ENCODE results near the gene MRPL38. TPM values are rescaled to one million over a fixed set of nuclear protein-coding genes. Genes with fewer than 3 reads are reported as not detected.

The MRPL38 gene
- polyA plus RNA-seq, 3 donors = 27.8 to 44.1 (median 36.0) TPM

GRCh38 chr17:75898791-75899190 is 5.9 kb downstream of the MRPL38 start:
- Histone ChIP-seq H3K9ac (ENCODE audit: insufficient read depth, low read length, poor library complexity, severe bottlenecking) (no peak overlapping the region), H3K9me3 (replicated peaks in 1 of 2; ENCODE audit: control insufficient read depth in 1 of 2, insufficient read depth in 1 of 2, low read length in 2 of 2) (no peaks in the 10 kb centered on the region), H2AFZ (ENCODE audit: insufficient read depth, low read depth, low read length, poor library complexity, severe bottlenecking) (no peak overlapping the region), H3K27ac (ENCODE audit: low read depth in 1 of 2, low read length in 2 of 2) (no peak overlapping the region), H3K79me2 (ENCODE audit: insufficient read depth, low read length) (peaks cover 23% of the 10 kb centered on the region), H3K4me1 (ENCODE audit: control insufficient read depth in 1 of 2, insufficient read depth in 2 of 2, low read length in 2 of 2) (peaks cover 20 to 25% of the 10 kb centered on the region in 2 donors), H3K4me3 (replicated peaks in 1 of 3; ENCODE audit: low read depth in 2 of 3, low read length in 3 of 3) (no peak overlapping the region), H3K36me3 (replicated peaks in 1 of 2; ENCODE audit: control insufficient read depth in 1 of 2, insufficient read depth in 2 of 2, low read length in 2 of 2) (peaks cover 42 to 44% of the 10 kb centered on the region in 2 donors), H4K20me1 (ENCODE audit: insufficient read depth, low read length) (peaks cover 12% of the 10 kb centered on the region), H3K27me3 (ENCODE audit: control insufficient read depth in 2 of 2, insufficient read depth in 2 of 2, low read length in 2 of 2) (no peaks in the 10 kb centered on the region), H3K4me2 (replicated peaks; ENCODE audit: extremely low read depth, low read length, poor library complexity, severe bottlenecking) (no peak overlapping the region)
- peaks cover 22% of the 10 kb centered on the region for H3K4me1 Mint-ChIP-seq
- no peak overlapping the region for H3K27ac Mint-ChIP-seq
- intact Hi-C loops (cut with micrococcal nuclease) = loop anchor here in 1 of 2 donors (5.0 kb wide), 1 partner anchor 41 kb away; the partner anchor contains the start of gene WBP2
- no peak for DNase-seq
- no peak overlapping the region for H3K4me3 Mint-ChIP-seq
- no peak for TF ChIP-seq CTCF (IDR thresholded peaks at IDR 0.05)
- H3K27me3 Mint-ChIP-seq (ENCODE audit: low read depth in 3 of 3) = peaks cover 0 to 5% (median 2%) of the 10 kb centered on the region in 3 donors
- WGBS (ENCODE audit: insufficient coverage) = 94% methylated on average over 13 of the region's 16 CpGs
- peaks cover 0 to 2% (median 0%) of the 10 kb centered on the region in 7 donors for H3K9me3 Mint-ChIP-seq
- peaks cover 33 to 53% of the 10 kb centered on the region in 2 donors for H3K36me3 Mint-ChIP-seq

- Histone ChIP-seq H2AFZ (ENCODE audit: insufficient read depth, low read depth, low read length, poor library complexity, severe bottlenecking) (no peak overlapping the region), H3K4me1 (ENCODE audit: control insufficient read depth in 1 of 2, insufficient read depth in 2 of 2, low read length in 2 of 2) (peaks cover 18 to 23% of the 10 kb centered on the region in 2 donors), H3K27me3 (ENCODE audit: control insufficient read depth in 2 of 2, insufficient read depth in 2 of 2, low read length in 2 of 2) (no peaks in the 10 kb centered on the region), H4K20me1 (ENCODE audit: insufficient read depth, low read length) (peaks cover 18% of the 10 kb centered on the region), H3K79me2 (ENCODE audit: insufficient read depth, low read length) (peaks cover 17% of the 10 kb centered on the region), H3K27ac (ENCODE audit: low read depth in 1 of 2, low read length in 2 of 2) (no peak overlapping the region), H3K4me2 (replicated peaks; ENCODE audit: extremely low read depth, low read length, poor library complexity, severe bottlenecking) (no peak overlapping the region), H3K9ac (ENCODE audit: insufficient read depth, low read length, poor library complexity, severe bottlenecking) (no peak overlapping the region), H3K9me3 (replicated peaks in 1 of 2; ENCODE audit: control insufficient read depth in 1 of 2, insufficient read depth in 1 of 2, low read length in 2 of 2) (no peaks in the 10 kb centered on the region), H3K4me3 (replicated peaks in 1 of 3; ENCODE audit: low read depth in 2 of 3, low read length in 3 of 3) (no peak overlapping the region), H3K36me3 (replicated peaks in 1 of 2; ENCODE audit: control insufficient read depth in 1 of 2, insufficient read depth in 2 of 2, low read length in 2 of 2) (peaks cover 42 to 44% of the 10 kb centered on the region in 2 donors)
- intact Hi-C loops (cut with micrococcal nuclease) = loop anchor here in 1 of 2 donors (5.0 kb wide), 1 partner anchor 41 kb away; the partner anchor contains the start of gene WBP2
- Mint-ChIP-seq H3K36me3 (peaks cover 33 to 54% of the 10 kb centered on the region in 2 donors), H3K27ac (no peak overlapping the region), H3K27me3 (ENCODE audit: low read depth in 3 of 3) (peaks cover 0 to 5% (median 2%) of the 10 kb centered on the region in 3 donors), H3K9me3 (peaks cover 0 to 2% (median 0%) of the 10 kb centered on the region in 7 donors), H3K4me1 (peaks cover 22% of the 10 kb centered on the region), H3K4me3 (no peak overlapping the region)
- no peak for DNase-seq
- 96% methylated on average over 3 of the region's 8 CpGs for WGBS (ENCODE audit: insufficient coverage)
- TF ChIP-seq CTCF (IDR thresholded peaks at IDR 0.05) = no peak
Observed at GRCh38 chr17:75898065-75898464, 6.6 kb downstream of the MRPL38 start.
